ENCODE data around the gene LUZP1.

Gene LUZP1

DNA sequence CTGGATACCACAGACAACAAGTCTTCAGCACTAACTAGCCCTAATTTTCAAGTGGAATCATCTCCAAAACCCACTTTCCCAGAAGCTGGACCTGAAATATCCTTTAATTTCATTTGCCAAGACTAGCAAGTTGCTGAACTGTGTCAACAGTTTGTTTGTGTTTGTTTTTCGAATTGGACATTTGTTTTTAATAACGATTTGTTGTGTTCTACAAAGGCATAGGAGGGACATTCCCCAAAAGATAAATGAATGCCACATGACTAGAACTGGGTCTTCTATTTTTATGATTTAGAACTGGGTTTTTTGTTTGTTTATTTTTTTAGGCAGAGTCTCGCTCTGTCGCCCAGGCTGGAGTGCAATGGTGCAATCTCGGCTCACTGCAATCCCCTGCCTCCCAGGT is 17.9 kb downstream of the LUZP1 start:
- TF ChIP-seq CEBPB (IDR thresholded peaks at IDR 0.05): no peak
- TF ChIP-seq, protein P1, sequence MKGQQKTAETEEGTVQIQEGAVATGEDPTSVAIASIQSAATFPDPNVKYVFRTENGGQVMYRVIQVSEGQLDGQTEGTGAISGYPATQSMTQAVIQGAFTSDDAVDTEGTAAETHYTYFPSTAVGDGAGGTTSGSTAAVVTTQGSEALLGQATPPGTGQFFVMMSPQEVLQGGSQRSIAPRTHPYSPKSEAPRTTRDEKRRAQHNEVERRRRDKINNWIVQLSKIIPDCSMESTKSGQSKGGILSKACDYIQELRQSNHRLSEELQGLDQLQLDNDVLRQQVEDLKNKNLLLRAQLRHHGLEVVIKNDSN (IDR thresholded peaks at IDR 0.05): no peak

DNA sequence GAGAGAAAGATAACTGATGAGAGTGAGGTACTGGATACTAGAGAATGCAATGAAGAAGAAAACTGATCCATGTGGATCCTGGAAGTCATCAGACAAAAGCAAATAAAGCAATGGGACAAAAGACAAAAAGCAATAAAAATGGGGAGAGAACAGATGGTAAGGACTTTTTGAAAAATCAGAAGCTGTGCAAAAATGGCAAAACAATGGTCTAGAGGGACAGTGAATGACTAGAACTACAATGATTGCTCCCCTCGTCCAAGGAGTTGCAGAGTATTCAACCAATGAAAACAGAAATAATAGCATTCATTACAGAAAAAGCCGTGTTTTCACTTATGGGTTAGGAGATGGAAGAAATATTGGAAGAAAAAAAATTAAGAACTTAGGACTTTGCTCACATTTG is 18.5 kb downstream of the LUZP1 start:
- no peak for TF ChIP-seq NFIC (IDR thresholded peaks at IDR 0.05)
- no peak for TF ChIP-seq EGR1 (IDR thresholded peaks at IDR 0.05)
- no peak for TF ChIP-seq RAD21 (IDR thresholded peaks at IDR 0.05; ENCODE audit: low read depth)
- TF ChIP-seq, protein P1 (IDR thresholded peaks at IDR 0.05): no peak
- no peak for TF ChIP-seq EP300 (IDR thresholded peaks at IDR 0.05; ENCODE audit: borderline replicate concordance)
- no peak for TF ChIP-seq FOXM1 (IDR thresholded peaks at IDR 0.05; ENCODE audit: borderline replicate concordance, low read depth)
- TF ChIP-seq, protein P2, sequence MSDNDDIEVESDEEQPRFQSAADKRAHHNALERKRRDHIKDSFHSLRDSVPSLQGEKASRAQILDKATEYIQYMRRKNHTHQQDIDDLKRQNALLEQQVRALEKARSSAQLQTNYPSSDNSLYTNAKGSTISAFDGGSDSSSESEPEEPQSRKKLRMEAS (IDR thresholded peaks at IDR 0.05): no peak
- TF ChIP-seq, protein P3, sequence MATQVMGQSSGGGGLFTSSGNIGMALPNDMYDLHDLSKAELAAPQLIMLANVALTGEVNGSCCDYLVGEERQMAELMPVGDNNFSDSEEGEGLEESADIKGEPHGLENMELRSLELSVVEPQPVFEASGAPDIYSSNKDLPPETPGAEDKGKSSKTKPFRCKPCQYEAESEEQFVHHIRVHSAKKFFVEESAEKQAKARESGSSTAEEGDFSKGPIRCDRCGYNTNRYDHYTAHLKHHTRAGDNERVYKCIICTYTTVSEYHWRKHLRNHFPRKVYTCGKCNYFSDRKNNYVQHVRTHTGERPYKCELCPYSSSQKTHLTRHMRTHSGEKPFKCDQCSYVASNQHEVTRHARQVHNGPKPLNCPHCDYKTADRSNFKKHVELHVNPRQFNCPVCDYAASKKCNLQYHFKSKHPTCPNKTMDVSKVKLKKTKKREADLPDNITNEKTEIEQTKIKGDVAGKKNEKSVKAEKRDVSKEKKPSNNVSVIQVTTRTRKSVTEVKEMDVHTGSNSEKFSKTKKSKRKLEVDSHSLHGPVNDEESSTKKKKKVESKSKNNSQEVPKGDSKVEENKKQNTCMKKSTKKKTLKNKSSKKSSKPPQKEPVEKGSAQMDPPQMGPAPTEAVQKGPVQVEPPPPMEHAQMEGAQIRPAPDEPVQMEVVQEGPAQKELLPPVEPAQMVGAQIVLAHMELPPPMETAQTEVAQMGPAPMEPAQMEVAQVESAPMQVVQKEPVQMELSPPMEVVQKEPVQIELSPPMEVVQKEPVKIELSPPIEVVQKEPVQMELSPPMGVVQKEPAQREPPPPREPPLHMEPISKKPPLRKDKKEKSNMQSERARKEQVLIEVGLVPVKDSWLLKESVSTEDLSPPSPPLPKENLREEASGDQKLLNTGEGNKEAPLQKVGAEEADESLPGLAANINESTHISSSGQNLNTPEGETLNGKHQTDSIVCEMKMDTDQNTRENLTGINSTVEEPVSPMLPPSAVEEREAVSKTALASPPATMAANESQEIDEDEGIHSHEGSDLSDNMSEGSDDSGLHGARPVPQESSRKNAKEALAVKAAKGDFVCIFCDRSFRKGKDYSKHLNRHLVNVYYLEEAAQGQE (IDR thresholded peaks at IDR 0.05; ENCODE audit: low read depth): no peak
- no peak for TF ChIP-seq TCF12 (IDR thresholded peaks at IDR 0.05; ENCODE audit: low read depth)
- no peak for TF ChIP-seq CREB1 (IDR thresholded peaks at IDR 0.05; ENCODE audit: low read depth)

DNA sequence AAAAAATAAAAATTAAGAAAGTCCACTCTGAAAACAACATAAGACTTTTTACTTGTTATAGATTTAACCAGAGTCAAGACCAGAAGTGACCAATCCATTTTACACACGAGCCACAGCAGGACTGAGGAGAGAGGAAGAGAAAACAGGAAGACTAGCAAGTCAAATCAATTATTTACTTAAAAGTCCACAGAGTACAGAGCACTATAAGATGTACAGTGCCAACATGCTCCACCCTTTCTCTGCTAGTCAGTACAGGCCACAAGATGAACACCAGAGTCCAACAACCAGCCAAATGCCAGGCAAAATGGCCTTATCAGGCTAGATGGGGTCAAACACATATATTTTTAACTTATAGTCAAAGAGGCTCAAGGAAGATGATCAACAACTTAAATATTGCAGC is 19.5 kb downstream of the LUZP1 start:
- TF ChIP-seq, protein P2 (IDR thresholded peaks at IDR 0.05): no peak
- TF ChIP-seq NFIC (IDR thresholded peaks at IDR 0.05): no peak
- no peak for TF ChIP-seq TAF1 (IDR thresholded peaks at IDR 0.05; ENCODE audit: low read depth)
- TF ChIP-seq EGR1 (IDR thresholded peaks at IDR 0.05): no peak
- TF ChIP-seq RAD21 (IDR thresholded peaks at IDR 0.05; ENCODE audit: low read depth): no peak
- TF ChIP-seq CEBPB (IDR thresholded peaks at IDR 0.05): no peak
- no peak for TF ChIP-seq YY1 (IDR thresholded peaks at IDR 0.05; ENCODE audit: low read depth)
- TF ChIP-seq, protein P3 (IDR thresholded peaks at IDR 0.05; ENCODE audit: low read depth): no peak
- TF ChIP-seq EP300 (IDR thresholded peaks at IDR 0.05; ENCODE audit: borderline replicate concordance): no peak
- TF ChIP-seq ZBTB7A (IDR thresholded peaks at IDR 0.05; ENCODE audit: low read depth): no peak
- no peak for TF ChIP-seq TEAD4 (IDR thresholded peaks at IDR 0.05)
- TF ChIP-seq TCF12 (IDR thresholded peaks at IDR 0.05; ENCODE audit: low read depth): no peak

DNA sequence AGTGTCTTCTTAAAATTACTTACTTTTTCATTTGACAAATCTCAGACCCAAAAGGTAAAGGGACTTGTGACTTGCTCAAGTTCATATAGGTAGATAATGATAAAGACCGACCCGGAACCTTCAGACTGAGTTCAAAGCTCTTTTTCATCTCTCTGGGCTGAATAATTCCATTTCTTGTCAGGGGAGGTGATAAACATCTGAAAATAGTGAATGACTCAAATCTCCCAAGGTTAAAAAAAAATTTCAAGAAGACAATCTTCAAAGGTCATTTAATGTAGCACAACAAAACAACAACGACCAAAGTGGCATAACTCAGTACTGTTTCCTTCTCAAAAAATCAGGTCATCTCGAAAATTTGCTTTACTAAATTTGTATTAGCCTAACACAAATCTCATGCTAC is 20.6 kb downstream of the LUZP1 start:
- TF ChIP-seq, protein P3 (IDR thresholded peaks at IDR 0.05; ENCODE audit: low read depth): no peak
- TF ChIP-seq EGR1 (IDR thresholded peaks at IDR 0.05) (no peak), YY1 (IDR thresholded peaks at IDR 0.05; ENCODE audit: low read depth) (no peak), EP300 (IDR thresholded peaks at IDR 0.05; ENCODE audit: borderline replicate concordance) (no peak), TAF1 (IDR thresholded peaks at IDR 0.05; ENCODE audit: low read depth) (no peak), CREB1 (IDR thresholded peaks at IDR 0.05; ENCODE audit: low read depth) (no peak), FOXM1 (IDR thresholded peaks at IDR 0.05; ENCODE audit: borderline replicate concordance, low read depth) (no peak)

DNA sequence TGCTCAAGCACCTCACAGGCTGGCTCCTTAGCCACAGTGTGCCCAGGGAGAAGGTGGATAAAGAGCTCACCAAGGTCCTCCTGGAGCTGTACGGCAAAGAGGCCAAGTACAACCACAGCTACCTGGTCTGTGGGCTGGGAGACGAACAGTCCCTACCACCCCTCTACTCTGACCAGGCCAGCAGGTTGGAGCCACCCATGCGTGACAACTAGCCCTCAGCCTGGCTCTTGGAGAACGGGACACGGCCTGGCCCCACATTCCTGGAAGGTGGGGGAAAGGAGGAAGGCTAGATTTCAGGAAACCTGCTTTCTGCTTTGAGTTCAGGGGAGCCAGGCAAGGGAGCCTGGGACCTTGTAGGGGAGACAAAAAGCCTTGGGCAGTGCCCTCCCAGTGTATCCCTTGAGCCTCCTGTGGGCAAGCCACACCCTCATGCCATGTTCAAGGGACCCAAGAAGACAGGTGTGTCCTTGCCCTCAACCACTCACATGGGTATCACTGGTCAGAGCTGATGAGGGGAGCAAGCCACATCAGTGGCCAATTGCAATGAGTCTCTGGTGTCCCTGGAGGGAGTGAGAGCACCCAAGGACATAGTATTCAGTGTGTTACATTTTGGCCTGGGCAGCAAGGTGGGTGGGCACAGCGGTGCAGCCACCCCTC is 27.6 kb downstream of the LUZP1 start:
- no peak for TF ChIP-seq FOXM1 (IDR thresholded peaks at IDR 0.05; ENCODE audit: borderline replicate concordance, low read depth)
- TF ChIP-seq ZBTB7A (IDR thresholded peaks at IDR 0.05; ENCODE audit: low read depth): no peak
- TF ChIP-seq, protein P1 (IDR thresholded peaks at IDR 0.05): no peak
- TF ChIP-seq TCF12 (IDR thresholded peaks at IDR 0.05; ENCODE audit: low read depth): no peak
- no peak for TF ChIP-seq EGR1 (IDR thresholded peaks at IDR 0.05)
- TF ChIP-seq NFIC (IDR thresholded peaks at IDR 0.05): no peak
- no peak for TF ChIP-seq TAF1 (IDR thresholded peaks at IDR 0.05; ENCODE audit: low read depth)
- no peak for TF ChIP-seq TEAD4 (IDR thresholded peaks at IDR 0.05)
- TF ChIP-seq EP300 (IDR thresholded peaks at IDR 0.05; ENCODE audit: borderline replicate concordance): no peak
- TF ChIP-seq, protein P2 (IDR thresholded peaks at IDR 0.05): no peak
- TF ChIP-seq CREB1 (IDR thresholded peaks at IDR 0.05; ENCODE audit: low read depth): no peak
- no peak for TF ChIP-seq CEBPB (IDR thresholded peaks at IDR 0.05)
- TF ChIP-seq YY1 (IDR thresholded peaks at IDR 0.05; ENCODE audit: low read depth): no peak
- no peak for TF ChIP-seq RAD21 (IDR thresholded peaks at IDR 0.05; ENCODE audit: low read depth)
- TF ChIP-seq, protein P3 (IDR thresholded peaks at IDR 0.05; ENCODE audit: low read depth): no peak
